ENCODE measurements around the gene NPAS3.

Gene NPAS3

DNA sequence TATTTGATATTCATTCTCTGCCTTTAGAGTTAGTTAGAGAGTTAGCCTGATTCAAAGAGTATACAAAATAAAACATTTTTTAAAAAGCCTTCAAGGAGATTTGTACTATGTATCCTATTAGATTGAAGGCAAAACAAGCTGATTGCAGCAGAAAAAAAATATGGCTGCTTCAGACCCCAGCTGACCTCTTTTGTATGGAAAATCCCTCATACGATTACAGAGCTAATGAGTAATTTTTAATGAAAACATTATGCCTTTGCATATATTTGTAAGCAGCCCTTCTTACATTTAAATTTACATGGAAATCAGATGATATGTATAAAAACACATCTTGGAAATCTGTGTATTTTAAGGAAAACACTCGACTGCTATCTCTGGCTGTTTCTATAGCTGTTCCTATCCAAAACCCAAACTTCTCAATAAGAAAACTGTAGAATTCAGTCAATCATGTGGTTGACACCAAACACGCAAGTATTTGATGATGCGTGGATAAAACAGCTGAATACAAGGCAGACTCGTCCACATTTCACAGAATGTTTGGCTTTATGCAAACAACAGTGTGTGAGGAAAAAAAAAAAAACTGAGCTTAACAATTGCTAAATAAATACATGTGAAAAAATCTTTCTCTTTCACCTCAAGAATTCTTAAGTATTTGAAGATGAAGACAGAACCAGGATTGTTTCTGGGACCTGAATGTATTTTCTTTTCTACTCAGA, 736.9 kb downstream of the NPAS3 start:
- no peak for DNase-seq (ENCODE audit: low read depth in 2 of 2)

DNA sequence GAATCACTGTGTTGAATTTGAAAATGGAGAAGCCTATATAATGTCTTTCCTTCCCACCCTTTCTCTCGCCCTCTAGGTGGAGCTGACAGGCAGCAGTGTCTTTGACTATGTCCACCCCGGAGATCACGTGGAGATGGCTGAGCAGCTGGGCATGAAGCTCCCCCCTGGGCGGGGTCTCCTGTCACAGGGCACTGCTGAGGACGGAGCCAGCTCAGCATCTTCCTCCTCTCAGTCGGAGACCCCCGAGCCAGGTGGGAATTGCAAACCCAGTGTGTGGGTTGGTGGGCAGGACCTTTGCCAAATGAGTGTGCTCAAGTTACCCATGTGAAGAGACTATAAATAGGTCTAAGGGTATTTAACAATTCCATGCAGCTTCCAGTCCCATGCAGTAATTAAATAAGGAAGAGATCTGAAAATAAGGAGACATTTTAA, 737.5 kb downstream of the NPAS3 start:
- no peak for DNase-seq (ENCODE audit: low read depth in 2 of 2)

DNA sequence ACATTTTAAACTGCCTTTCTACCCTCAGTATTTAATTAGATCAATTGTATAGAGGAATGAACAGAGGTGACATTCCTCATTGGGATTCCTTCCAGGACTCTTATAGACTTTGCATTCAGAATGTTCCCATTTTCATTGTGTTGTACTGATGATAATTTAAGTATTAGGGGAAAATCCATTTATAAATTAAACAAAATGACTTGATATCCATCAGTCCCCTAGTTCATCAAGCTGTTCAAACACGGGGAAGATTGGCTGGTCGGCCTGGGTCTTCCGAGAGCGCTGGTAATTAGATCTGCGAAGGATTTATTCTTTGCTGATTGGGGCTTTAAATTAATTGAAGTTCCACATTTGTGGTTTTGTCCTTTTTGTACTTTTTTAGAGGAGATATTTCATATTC, 738.2 kb downstream of the NPAS3 start:
- DNase-seq (ENCODE audit: low read depth in 2 of 2) = no peak

DNA sequence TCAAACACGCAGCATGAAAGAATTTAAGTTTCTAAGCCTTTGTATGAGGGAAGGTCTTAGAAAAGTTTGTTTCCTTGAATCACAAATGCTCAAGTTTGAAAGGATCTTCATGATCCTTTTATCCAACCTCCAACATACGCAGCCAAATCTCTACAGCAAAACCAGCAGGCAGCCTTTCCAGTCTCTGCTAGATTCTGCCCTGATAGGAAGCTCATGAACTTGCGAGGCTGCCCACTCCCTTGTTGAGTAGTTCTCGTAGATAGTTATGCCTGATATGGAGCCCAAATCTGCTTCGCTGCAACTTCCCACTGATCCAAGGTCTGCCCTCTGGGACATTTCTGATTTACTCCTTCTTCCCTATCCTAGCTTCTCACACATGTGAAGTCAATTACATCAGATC, 739.3 kb downstream of the NPAS3 start:
- DNase-seq (ENCODE audit: low read depth in 2 of 2) = no peak

DNA sequence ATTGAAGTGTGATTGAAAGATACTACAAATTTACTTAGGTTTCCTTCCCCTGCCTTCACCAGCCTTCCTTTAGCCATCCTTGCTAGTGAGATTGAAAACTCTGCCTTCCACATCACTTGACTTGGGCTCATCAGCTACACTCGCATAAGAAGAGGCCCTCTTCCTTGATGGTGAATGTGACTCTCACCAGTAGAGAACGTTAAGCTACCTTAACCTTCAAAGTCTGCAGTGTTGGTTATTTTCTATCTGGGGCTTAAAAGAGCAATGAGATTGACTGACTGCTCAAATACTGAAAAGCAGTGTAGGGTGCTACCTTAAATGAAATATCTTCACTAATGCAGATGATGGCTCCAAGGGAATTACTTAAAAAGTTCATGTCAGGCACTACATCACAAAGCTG, 740.3 kb downstream of the NPAS3 start:
- no peak for DNase-seq (ENCODE audit: low read depth in 2 of 2)

DNA sequence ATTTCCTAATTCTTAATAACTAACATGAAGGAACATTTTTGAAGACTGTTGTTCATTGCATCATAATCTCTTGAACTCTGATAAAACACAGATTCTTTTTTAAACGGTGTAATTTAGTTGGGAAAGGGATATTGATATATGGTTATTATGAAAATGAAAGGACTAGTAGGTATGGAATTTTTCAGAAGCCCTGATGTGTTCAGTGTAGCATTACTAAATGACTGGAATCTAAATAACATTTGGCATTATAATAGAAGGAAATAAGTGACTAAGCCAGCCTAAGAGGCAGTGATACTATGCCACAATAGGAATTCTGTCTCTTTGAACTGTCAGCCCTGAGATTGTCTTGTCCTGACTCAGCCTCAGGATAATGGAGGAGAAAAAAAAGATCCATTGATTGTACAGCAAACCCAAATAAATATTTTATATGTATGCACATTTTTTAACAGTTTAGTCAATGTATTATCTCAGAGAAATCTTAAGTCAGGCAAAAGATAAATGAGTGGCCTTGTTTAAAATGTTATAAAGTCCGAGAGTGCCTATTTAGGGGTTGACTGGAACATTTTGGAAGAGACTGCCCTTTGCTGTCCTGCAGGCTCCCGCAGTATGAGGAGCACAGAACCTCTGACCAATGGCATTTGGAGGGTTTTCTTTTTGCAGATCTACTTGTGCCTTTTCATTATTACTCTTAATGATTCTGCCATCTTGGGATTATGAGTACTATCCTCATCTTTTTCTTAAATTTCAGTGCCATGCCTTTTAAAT, 741.0 kb downstream of the NPAS3 start:
- no peak for DNase-seq (ENCODE audit: low read depth in 2 of 2)

DNA sequence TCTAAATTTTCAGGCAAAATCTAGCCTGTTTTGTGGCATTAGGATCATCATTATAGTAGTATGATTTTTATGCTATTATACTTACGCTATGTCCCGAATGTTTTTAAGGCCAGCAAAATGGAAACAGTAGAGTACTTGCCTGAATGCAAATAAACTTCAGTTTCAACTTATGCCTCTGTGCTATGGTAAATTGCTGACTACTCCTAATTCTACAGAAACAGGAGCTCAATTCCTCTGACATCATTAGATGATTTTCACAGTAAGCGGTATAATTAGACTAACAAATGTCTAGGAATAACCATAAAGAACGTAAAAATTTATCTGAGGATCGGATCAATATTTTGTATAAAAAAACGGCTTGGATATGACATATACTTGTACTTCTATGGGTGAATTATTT, 742.2 kb downstream of the NPAS3 start:
- DNase-seq (ENCODE audit: low read depth in 2 of 2) = no peak

DNA sequence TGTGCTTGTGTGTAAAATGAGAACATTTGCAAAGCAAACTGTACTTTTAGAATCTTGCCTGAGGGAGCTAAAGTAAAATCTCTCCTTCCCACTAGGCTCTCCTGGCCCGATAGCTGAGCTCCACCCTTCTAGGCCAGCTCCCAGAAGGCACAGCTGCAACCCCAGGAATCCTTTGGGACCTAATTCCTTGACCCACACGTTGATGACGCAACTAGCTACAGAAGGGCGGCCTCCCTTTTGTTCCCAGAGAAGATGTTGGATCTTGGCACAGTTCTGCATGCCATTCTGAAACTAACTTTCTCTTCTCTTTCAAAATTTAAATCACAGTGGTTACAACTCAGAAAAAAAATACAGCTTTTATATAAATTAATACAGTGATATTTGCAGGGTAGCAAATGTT, 744.1 kb downstream of the NPAS3 start:
- DNase-seq (ENCODE audit: low read depth in 2 of 2) = no peak

DNA sequence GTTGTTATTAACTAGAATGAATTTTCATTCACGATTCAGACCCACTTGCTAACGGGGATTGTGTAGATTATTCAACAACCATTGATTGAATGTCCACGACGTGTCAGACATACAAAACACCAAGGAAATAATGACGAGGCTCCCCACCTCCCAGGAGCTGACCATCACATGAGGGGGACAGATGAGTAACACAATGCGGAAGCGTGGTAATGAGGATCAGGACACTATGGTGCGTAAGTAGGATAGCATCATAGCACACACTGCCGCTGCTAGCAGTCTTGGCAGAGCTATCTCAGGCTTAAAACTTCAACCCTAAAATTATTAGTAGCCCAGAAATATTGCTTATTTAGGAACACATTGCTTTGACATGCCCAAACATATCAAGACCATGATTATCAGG, 746.3 kb downstream of the NPAS3 start:
- no peak for DNase-seq (ENCODE audit: low read depth in 2 of 2)

DNA sequence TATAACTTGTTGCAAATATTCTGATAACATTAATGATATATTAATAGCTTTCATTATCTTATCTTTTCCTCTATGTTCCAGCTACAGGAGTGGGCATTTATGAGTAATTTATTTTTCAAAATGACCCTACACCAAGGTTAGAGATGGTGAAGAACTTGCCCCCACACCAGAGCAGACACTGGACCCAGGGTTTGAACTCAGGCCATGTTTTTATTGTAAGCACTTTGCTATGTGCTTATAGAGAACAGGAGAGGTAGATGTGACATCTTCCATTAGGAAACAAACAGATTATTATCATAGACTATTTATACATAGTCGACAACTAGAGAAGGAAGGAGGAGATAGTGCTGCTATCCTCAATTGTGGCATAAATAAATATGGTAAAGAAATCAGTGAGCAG, 747.0 kb downstream of the NPAS3 start:
- DNase-seq (ENCODE audit: low read depth in 2 of 2) = no peak

DNA sequence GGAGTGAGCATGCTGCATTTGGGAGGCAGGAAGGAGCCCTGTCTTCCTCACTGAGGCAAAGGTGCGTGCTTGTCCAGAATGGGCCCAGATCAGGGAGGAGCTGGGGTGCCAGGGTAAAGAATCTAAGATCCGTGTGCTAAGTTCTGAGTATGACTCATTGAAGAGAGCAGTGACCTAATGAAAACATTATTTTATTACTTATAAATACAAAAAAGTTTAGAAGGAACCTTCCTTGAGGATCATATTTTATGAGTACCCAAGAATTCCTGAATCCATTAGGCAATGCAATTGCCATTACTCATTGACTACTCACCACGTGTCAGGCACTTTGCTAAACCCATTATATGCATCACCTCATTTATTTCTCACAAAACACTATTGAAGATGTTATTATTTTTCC, 747.5 kb downstream of the NPAS3 start:
- no peak for DNase-seq (ENCODE audit: low read depth in 2 of 2)

DNA sequence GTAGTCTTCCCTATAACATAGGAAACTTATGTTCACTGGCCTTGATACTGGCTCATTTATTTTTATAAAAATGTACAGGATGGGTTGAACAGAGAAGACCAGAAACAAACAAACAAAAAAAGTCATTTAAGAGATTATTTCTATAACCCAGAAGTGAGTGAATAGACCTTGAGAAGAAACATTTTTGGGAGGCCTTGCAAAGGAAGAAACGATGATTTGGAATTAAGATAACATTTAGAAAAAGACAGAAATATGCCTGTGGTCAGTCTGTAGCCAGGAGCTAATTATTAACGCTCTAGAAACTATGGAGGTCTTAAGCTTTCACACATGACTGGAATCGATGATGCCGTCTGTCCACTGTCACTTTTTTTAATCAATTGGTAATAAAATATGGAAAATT, 748.2 kb downstream of the NPAS3 start:
- no peak for DNase-seq (ENCODE audit: low read depth in 2 of 2)

DNA sequence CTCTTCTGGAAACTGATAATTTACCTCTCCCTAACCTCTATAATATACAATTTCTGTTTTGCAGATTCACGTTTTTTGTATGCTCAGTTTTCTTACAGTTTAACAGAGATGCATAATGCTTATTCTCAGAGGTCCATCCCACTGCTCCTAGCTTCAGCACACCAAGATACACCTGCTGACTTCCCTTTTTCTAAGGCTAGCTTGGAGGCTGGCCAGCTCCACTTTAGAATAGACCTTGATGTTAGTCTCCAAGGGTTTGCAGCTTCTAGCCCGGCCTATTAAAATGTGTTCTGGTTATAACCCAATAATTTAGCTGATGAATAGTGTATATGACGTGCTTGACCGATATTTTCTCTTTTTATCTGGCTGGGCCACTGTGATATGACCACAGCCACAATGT, 751.0 kb downstream of the NPAS3 start:
- DNase-seq (ENCODE audit: low read depth in 2 of 2) = no peak

DNA sequence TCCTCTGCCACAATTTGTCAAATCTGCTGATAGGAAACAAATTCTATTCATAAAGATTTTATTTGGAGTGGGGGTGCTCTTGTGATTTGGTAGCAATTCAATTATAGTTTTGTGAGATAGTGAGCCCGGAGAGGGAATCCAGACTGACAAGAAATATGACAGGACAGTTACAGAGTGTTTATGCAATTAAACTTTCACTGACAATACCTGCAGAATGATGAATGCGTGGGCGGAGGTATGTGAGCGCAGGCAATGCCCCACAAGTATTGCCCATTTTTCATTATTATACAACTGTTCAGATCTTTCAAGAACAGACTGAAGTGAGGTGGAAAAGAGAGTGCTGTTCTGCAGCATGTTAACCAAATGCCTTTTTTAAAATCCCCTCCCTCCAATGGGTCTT, 753.2 kb downstream of the NPAS3 start:
- DNase-seq (ENCODE audit: low read depth in 2 of 2) = no peak

DNA sequence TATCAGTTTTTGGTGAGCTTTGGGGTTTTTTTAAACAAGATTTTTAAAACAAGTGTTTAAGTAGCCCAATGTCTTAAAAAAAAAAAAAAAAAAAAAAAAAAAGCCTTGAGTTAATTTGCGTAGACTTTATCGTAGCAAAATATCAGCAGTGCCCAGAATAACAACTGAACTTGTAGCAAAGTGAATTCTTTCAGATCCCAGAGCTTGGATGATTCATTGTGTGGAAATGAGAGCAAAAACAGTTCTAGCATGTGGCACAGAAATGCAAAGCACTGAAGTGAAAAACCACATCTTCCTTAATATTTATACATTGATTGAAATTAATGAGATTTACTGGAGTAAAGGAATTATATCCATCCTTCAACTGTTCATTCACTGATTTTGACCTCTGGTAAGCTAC, 754.1 kb downstream of the NPAS3 start:
- DNase-seq (ENCODE audit: low read depth in 2 of 2) = no peak

DNA sequence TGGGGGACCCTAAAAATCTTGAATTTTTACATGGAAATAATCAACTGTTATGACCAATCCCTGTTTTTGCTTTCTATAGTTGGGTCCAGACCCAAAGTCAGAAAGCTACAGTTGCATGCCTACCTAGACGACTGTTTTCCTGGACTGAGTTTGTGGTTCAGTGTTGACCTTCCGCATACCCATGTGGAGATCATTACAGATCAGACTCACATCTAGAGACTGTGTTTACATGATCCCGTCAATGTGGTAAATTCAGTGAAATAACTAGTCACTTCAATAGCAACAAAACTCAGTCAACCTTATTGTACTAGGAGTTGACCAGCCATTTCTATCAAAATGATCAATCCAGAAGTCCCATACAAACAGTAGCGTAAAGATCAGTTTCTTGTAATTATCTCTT, 754.6 kb downstream of the NPAS3 start:
- no peak for DNase-seq (ENCODE audit: low read depth in 2 of 2)

DNA sequence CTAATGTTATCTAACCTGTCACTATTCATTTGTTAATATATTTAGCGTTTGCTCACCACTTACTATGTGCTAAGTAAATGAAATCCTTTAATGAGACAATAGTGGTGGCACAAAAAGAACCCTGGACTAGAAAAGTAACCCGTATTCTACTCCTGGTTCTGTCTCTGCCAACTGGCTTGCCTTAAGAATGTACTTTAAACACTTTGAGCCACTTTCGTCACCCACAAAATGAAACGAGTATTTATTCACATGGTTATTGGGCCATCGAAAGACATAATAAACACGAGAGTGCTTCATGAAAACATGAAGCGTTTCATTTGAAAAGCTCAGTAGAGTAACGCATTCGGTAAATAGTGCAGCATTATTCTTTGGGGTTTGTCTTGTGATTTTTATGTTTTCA, 757.5 kb downstream of the NPAS3 start:
- DNase-seq (ENCODE audit: low read depth in 2 of 2) = no peak

DNA sequence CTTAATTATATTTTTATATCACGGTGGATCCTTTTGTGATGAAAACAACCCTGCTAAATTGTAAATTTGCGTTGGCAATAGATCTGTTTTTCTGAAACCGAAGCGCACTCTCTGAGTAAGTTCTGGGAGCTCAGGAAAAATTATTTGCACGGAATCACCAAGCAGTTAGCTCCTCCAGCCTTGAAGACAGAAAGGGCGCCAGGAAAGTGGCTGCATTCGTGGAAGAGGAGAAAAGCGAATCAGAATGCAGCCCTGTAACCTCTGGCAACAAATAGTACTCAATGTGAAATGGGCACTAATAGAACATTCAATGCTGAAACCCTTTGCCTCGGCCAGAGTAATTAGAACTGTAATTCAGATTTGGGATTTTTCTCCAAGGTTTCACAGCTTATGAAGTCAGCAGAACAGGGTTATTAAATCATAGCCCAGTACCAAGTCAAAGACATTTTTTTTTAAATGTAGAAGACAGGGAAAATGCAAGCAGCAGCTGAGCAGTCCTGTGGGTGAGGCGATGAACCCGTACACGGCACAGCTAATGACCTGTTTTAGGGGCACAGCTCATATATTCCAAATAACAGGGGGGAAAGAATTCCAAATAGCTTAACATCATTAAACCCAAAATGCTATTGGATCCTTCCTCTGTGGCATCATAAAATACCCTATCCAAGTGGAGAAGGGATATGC, 760.8 kb downstream of the NPAS3 start:
- no peak for DNase-seq (ENCODE audit: low read depth in 2 of 2)

DNA sequence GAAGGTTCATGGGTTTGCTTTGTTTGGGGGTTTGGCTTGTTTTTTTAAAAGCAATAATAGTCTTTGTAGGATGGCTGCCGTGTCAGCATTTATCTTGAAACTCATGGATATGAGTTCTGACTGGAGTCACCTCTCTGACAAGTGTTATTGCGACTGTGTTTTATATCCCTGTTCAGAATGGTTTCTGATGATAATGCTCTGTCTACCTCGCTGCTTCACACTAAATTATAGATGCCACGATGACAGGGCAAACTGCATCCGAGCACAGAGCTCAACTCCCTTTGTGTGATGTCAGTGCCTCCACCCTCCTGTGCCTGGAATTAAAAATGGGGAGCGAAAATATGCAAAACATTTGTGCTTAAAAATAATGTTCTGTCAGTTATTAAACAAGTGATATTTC, 761.4 kb downstream of the NPAS3 start:
- no peak for DNase-seq (ENCODE audit: low read depth in 2 of 2)

DNA sequence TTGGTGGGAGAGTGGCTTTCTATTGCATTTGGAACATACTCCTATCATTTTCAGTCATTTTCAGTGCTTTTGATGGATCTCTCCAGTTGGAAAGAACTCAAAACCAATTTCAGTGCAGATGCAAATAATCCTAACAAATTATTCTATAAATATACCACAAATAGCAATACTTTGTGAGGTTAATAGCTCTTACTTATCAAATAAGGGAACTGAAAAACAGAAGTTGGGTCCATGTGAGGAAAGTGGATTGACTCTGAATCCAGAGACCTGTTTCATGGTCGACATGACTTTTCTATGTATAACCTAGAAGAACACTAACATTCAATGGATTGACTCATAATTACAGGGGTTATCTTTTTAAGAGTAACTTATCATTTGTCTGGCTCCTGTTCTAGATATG, 763.6 kb downstream of the NPAS3 start:
- DNase-seq (ENCODE audit: low read depth in 2 of 2) = no peak

DNA sequence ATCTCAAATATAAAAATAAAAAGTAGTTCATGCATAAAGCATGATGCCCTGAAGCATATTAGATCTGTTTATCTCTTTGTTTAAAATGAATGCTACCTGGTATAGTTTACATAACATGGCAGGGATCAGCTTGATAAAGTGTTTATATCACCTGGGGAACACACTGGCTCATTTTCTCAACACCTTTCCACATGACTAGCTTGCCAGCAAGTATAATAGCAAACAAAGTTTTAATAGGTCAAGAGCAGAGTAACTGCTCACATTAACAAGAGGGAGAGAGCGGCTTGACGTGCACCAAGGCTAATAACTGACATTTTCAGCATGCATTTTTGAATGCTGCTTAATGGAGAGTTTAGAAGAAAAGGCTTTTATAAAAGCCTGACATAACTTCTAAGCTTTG, 765.8 kb downstream of the NPAS3 start:
- DNase-seq (ENCODE audit: low read depth in 2 of 2) = no peak

DNA sequence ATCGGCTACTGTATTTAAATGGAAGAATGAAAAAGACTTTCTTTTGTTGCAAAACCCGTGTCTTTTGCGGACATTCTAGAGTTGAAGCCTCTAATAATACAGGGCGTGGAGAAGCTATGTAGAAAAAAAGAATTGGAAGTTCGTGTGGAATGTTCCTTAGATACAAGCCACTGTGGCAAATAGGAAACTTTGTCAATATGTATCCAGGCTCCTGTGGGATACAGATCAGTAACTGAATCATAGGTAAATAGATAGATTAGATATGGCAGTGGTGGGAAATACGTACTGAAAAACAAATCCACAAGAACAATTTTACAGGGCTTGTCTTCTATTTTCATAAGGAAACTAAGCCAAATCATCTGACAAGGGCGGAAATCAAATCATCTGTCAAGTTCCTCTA, 766.8 kb downstream of the NPAS3 start:
- no peak for DNase-seq (ENCODE audit: low read depth in 2 of 2)

DNA sequence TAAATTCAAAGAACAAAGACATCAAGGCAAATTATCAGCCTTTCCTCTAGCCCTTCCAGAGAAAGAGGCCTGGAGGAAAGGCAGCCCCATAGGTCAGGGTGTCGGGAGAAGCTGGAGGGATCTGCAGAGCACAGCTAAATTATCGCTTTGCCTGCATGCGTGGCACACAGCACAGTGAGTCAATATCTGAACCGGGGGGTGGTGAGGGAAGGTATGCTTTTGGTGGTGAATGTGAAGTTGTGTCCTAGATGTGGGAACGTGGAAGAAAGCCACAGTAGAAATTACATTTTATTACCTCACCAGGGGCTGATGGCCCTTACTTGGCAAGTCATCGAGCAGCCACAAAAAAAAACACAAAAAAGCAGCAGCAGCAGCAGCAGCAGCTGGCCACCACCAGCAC, 769.0 kb downstream of the NPAS3 start:
- no peak for DNase-seq (ENCODE audit: low read depth in 2 of 2)
